HCT116 (cell line): ENCODE results near the gene ROR2. TPM values are rescaled to one million over a fixed set of nuclear protein-coding genes. Genes with fewer than 3 reads are reported as not detected.

Experiments used
- ATAC-seq: fragments of 200-7000 bp; cut with Tn5 transposase; 2 replicates; pipeline ENCODE4 v1.9.1; 2020; ENCODE audit warnings: mild to moderate bottlenecking, moderate library complexity
- BruUV-seq: library from RNA; stranded (reverse); fragments of 400-500 nt; replicated peaks from 2 replicates; lab custom pipeline; 2021; lab: Mats Ljungman, UMichigan
- CTCF ChIA-PET: fragments of 300-600 bp; sonication (Branson Sonifier 250); formaldehyde crosslinking; loops from one replicate; lab custom pipeline; 2021; ENCODE audit warnings: antibody characterized with exemption; lab: Charles Lee
- POLR2A ChIA-PET: fragments of 300-600, 350-600 bp; sonication (Branson Sonifier 250); formaldehyde crosslinking; loops from one replicate; lab custom pipeline; 2021; ENCODE audit warnings: antibody characterized with exemption; lab: Charles Lee
- RAD21 ChIA-PET, 2 experiments: fragments of 300-600 bp; sonication (Branson Sonifier 250); formaldehyde crosslinking; loops; one replicate each; lab custom pipeline; 2023; ENCODE audit warnings: low total read pairs in 2 of 2; ENCODE audit not compliant: uncharacterized antibody in 2 of 2, unreplicated experiment in 2 of 2, low non-redundant PET in 1 of 2; lab: Charles Lee
- DNase-seq: peaks from one replicate; pipeline ENCODE4 v3.0.0-alpha.2; 2010; ENCODE audit warnings: low read depth, low spot score
- H2AFZ ChIP-seq: fragments of 200-600 bp; shearing (Covaris generic), sonication (generic); 2 replicates; pipeline ENCODE4 v1.6.1; 2017; ENCODE audit warnings: low read depth, mixed run types, mixed read lengths, antibody characterized with exemption, low read length; ENCODE audit not compliant: poor library complexity, severe bottlenecking
- H3K27ac ChIP-seq: 2 replicates; pipeline ENCODE4 v1.5.1; 2012; ENCODE audit warnings: low read depth, low read length
- H3K27me3 ChIP-seq: fragments of 200-600 bp; sonication (generic); 2 replicates; pipeline ENCODE4 v1.6.1; 2016; ENCODE audit warnings: mixed run types, low read length, mixed read lengths; ENCODE audit not compliant: insufficient read depth
- H3K36me3 ChIP-seq, 2 experiments: fragments of 200-500 bp in 1 of 2; fragments of 200-600 bp in 1 of 2; sonication (Bioruptor generic) in 1 of 2; sonication (generic) in 1 of 2; 2 replicates each; pipeline versions ENCODE4 v1.5.1 to v1.6.1; 2014 to 2016; ENCODE audit warnings: low read length in 2 of 2, inconsistent platforms in 1 of 2, mixed read lengths in 1 of 2, mixed run types in 1 of 2; ENCODE audit not compliant: insufficient read depth in 2 of 2, control insufficient read depth in 1 of 2
- H3K4me1 ChIP-seq, 2 experiments: fragments of 200-600 bp in 1 of 2; sonication (generic) in 1 of 2; 2 replicates each; pipeline versions ENCODE4 v1.5.1 to v1.6.1; 2012 to 2017; ENCODE audit warnings: low read length in 2 of 2, inconsistent platforms in 1 of 2, mild to moderate bottlenecking in 1 of 2, mixed read lengths in 1 of 2, mixed run types in 1 of 2, moderate library complexity in 1 of 2; ENCODE audit not compliant: insufficient read depth in 2 of 2, control insufficient read depth in 1 of 2
- H3K4me2 ChIP-seq: fragments of 200-600 bp; sonication (generic); 2 replicates; pipeline ENCODE4 v1.6.1; 2017; ENCODE audit warnings: mixed run types, low read length, mixed read lengths
- H3K4me3 ChIP-seq, 2 experiments: fragments of 200-600 bp in 1 of 2; sonication (generic) in 1 of 2; replicated peaks in 1 of 2; 2 replicates each; pipeline ENCODE4 v1.5.1; 2011 to 2016; ENCODE audit warnings: low read length in 2 of 2, control low read depth in 1 of 2, low read depth in 1 of 2, mild to moderate bottlenecking in 1 of 2, mixed read lengths in 1 of 2, mixed run types in 1 of 2
- H3K79me2 ChIP-seq: fragments of 200-600 bp; sonication (generic); 2 replicates; pipeline ENCODE4 v1.6.1; 2017; ENCODE audit warnings: mild to moderate bottlenecking, mixed run types, low read length, moderate library complexity, mixed read lengths; ENCODE audit not compliant: insufficient read depth
- H3K9ac ChIP-seq: fragments of 200-600 bp; sonication (generic); 2 replicates; pipeline ENCODE4 v1.6.1; 2016; ENCODE audit warnings: low read length, mixed read lengths
- H3K9me2 ChIP-seq: fragments of 200-600 bp; sonication (generic), shearing (Covaris generic); 2 replicates; pipeline ENCODE4 v1.6.1; 2017; ENCODE audit warnings: mixed run types, mild to moderate bottlenecking, moderate library complexity; ENCODE audit not compliant: insufficient read depth
- H3K9me3 ChIP-seq, 2 experiments: fragments of 200-500 bp in 1 of 2; fragments of 200-600 bp in 1 of 2; sonication (Bioruptor generic) in 1 of 2; sonication (generic) in 1 of 2; 2 replicates each; pipeline ENCODE4 v1.6.1; 2014 to 2017; ENCODE audit warnings: low read length in 2 of 2, mixed read lengths in 2 of 2, inconsistent platforms in 1 of 2, low read depth in 1 of 2, mild to moderate bottlenecking in 1 of 2, mixed run types in 1 of 2, moderate library complexity in 1 of 2; ENCODE audit not compliant: control insufficient read depth in 1 of 2, insufficient read depth in 1 of 2
- H4K20me1 ChIP-seq: fragments of 200-600 bp; sonication (generic), shearing (Covaris generic); 2 replicates; pipeline ENCODE4 v1.6.1; 2017; ENCODE audit warnings: mixed run types, mild to moderate bottlenecking, moderate library complexity; ENCODE audit not compliant: insufficient read depth
- CBX3 ChIP-seq: IDR thresholded peaks from 2 replicates; pipeline ENCODE4 v1.6.1; 2012; ENCODE audit warnings: low read depth
- CTCF ChIP-seq, 3 experiments: fragments of 200-600 bp in 1 of 3; sonication (generic) in 1 of 3; IDR thresholded peaks in 2 of 3; conservative IDR thresholded peaks in 1 of 3; 2 replicates each; pipeline ENCODE4 v1.5.1; 2012 to 2017; ENCODE audit warnings: low read depth in 2 of 3, low read length in 2 of 3, antibody characterized with exemption in 1 of 3, borderline replicate concordance in 1 of 3, control low read depth in 1 of 3, mild to moderate bottlenecking in 1 of 3, mixed read lengths in 1 of 3, mixed run types in 1 of 3, moderate library complexity in 1 of 3; ENCODE audit not compliant: insufficient read depth in 1 of 3
- EZH2 ChIP-seq: fragments of 200-600 bp; sonication (generic); IDR thresholded peaks from 2 replicates; pipeline ENCODE4 v1.6.1; 2017; ENCODE audit warnings: antibody characterized with exemption, mixed run types
- JUND ChIP-seq: IDR thresholded peaks from 2 replicates; pipeline ENCODE4 v1.6.1; 2012
- POLR2A ChIP-seq: IDR thresholded peaks from 2 replicates; pipeline ENCODE4 v1.7.0; 2011; ENCODE audit warnings: borderline replicate concordance; ENCODE audit not compliant: insufficient read depth, insufficient read length; ENCODE audit errors: extremely low read depth
- SIN3A ChIP-seq: IDR thresholded peaks from 2 replicates; pipeline ENCODE4 v1.6.1; 2012; ENCODE audit warnings: low read depth
- SP1 ChIP-seq: IDR thresholded peaks from 2 replicates; pipeline ENCODE4 v1.6.1; 2012; ENCODE audit warnings: low read depth
- SRF ChIP-seq: IDR thresholded peaks from 2 replicates; pipeline ENCODE4 v1.6.1; 2012; ENCODE audit warnings: low read depth
- TCF7L2 ChIP-seq: IDR thresholded peaks from 2 replicates; pipeline ENCODE4 v1.7.0; 2011; ENCODE audit warnings: borderline replicate concordance, inconsistent platforms; ENCODE audit not compliant: insufficient read depth, insufficient read length; ENCODE audit errors: extremely low read depth
- YY1 ChIP-seq: IDR thresholded peaks from 2 replicates; pipeline ENCODE4 v1.6.1; 2011; ENCODE audit warnings: low read length, low read depth, moderate library complexity, mild to moderate bottlenecking; ENCODE audit not compliant: insufficient replicate concordance; ENCODE audit errors: extremely low read depth
- ZFX ChIP-seq: fragments of 450-650 bp; IDR thresholded peaks from 2 replicates; pipeline ENCODE4 v1.6.1; 2017
- ZNF274 ChIP-seq: fragments of 200-500 bp; sonication (Bioruptor generic); IDR thresholded peaks from 2 replicates; pipeline ENCODE4 v1.6.1; 2014; ENCODE audit warnings: mild to moderate bottlenecking, low read depth, low read length, inconsistent platforms
- intact Hi-C: fragments of 100-400 bp; cut with micrococcal nuclease; formaldehyde crosslinking; loops from 2 replicates; pipeline ENCODE4 v1.10.0; 2022
- total RNA-seq: library from RNA; stranded (reverse); gene quantifications from one replicate; pipeline ENCODE4 v1.2.1, GENCODE V29; 2021; ENCODE audit not compliant: unreplicated experiment
- TF ChIP-seq, protein P1 (sequence below): IDR thresholded peaks from 2 replicates; pipeline ENCODE4 v1.6.1; 2012
- TF ChIP-seq, protein P2 (sequence below): IDR thresholded peaks from 2 replicates; pipeline ENCODE4 v1.6.1; 2012
- TF ChIP-seq, protein P3 (sequence below): IDR thresholded peaks from 2 replicates; pipeline ENCODE4 v1.6.1; 2012; ENCODE audit warnings: low read depth

Gene ROR2
- total RNA-seq, 1 experiment from 2014 or later, result 15.7 TPM

- BruUV-seq, result no TSS peak
- no peak overlapping the region for H3K4me2 ChIP-seq
- no peaks in the 10 kb centered on the region for H3K27me3 ChIP-seq
- ChIA-PET POLR2A (no interaction called here), RAD21 (no interaction called here), CTCF (no interaction called here)
- intact Hi-C loops, result no loop called here
- H3K9ac ChIP-seq, result no peak overlapping the region
- H3K27ac ChIP-seq, result no peak overlapping the region
- no peak overlapping the region for H3K4me3 ChIP-seq
- H4K20me1 ChIP-seq, result no peaks in the 10 kb centered on the region
- no peaks in the 10 kb centered on the region for H3K4me1 ChIP-seq
- H3K9me2 ChIP-seq, result no peaks in the 10 kb centered on the region
- H2AFZ ChIP-seq, result no peak overlapping the region
- DNase-seq, result no peak
- TF ChIP-seq SP1, result no peak
- TF ChIP-seq JUND, result no peak
- TF ChIP-seq ZNF274, result no peak
- no peak for TF ChIP-seq SRF
- TF ChIP-seq, protein P1, sequence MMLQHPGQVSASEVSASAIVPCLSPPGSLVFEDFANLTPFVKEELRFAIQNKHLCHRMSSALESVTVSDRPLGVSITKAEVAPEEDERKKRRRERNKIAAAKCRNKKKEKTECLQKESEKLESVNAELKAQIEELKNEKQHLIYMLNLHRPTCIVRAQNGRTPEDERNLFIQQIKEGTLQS, result no peak
- TF ChIP-seq, protein P2, sequence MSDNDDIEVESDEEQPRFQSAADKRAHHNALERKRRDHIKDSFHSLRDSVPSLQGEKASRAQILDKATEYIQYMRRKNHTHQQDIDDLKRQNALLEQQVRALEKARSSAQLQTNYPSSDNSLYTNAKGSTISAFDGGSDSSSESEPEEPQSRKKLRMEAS, result no peak
- H3K9me3 ChIP-seq, result no peaks in the 10 kb centered on the region
- no peaks in the 10 kb centered on the region for H3K36me3 ChIP-seq
- no peaks in the 10 kb centered on the region for H3K79me2 ChIP-seq
- no peak for ATAC-seq
These were observed 387.6 kb downstream of the ROR2 start for GRCh38 chr9:91562416-91562815.

GRCh38 chr9:91560301-91560700 lies 389.7 kb downstream of the ROR2 start:
- CTCF ChIA-PET, result no interaction called here
- no peaks in the 10 kb centered on the region for H3K36me3 ChIP-seq
- no peak overlapping the region for H3K27ac ChIP-seq
- intact Hi-C loops, result no loop called here
- no peaks in the 10 kb centered on the region for H3K9me3 ChIP-seq
- no peaks in the 10 kb centered on the region for H3K9me2 ChIP-seq
- H3K79me2 ChIP-seq, result no peaks in the 10 kb centered on the region
- H3K4me1 ChIP-seq, result no peaks in the 10 kb centered on the region
- no peak overlapping the region for H3K4me3 ChIP-seq
- no peak for DNase-seq
- no peak for ATAC-seq
- no peaks in the 10 kb centered on the region for H3K27me3 ChIP-seq
- no peaks in the 10 kb centered on the region for H4K20me1 ChIP-seq
- no peak overlapping the region for H2AFZ ChIP-seq
- BruUV-seq, result no TSS peak
- H3K4me2 ChIP-seq, result no peak overlapping the region
- H3K9ac ChIP-seq, result no peak overlapping the region
- POLR2A ChIA-PET, result no interaction called here
- RAD21 ChIA-PET, result no interaction called here
- TF ChIP-seq, protein P3, sequence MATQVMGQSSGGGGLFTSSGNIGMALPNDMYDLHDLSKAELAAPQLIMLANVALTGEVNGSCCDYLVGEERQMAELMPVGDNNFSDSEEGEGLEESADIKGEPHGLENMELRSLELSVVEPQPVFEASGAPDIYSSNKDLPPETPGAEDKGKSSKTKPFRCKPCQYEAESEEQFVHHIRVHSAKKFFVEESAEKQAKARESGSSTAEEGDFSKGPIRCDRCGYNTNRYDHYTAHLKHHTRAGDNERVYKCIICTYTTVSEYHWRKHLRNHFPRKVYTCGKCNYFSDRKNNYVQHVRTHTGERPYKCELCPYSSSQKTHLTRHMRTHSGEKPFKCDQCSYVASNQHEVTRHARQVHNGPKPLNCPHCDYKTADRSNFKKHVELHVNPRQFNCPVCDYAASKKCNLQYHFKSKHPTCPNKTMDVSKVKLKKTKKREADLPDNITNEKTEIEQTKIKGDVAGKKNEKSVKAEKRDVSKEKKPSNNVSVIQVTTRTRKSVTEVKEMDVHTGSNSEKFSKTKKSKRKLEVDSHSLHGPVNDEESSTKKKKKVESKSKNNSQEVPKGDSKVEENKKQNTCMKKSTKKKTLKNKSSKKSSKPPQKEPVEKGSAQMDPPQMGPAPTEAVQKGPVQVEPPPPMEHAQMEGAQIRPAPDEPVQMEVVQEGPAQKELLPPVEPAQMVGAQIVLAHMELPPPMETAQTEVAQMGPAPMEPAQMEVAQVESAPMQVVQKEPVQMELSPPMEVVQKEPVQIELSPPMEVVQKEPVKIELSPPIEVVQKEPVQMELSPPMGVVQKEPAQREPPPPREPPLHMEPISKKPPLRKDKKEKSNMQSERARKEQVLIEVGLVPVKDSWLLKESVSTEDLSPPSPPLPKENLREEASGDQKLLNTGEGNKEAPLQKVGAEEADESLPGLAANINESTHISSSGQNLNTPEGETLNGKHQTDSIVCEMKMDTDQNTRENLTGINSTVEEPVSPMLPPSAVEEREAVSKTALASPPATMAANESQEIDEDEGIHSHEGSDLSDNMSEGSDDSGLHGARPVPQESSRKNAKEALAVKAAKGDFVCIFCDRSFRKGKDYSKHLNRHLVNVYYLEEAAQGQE, result no peak
- TF ChIP-seq CTCF (IDR thresholded peaks at IDR 0.05 in 2 of 3, conservative IDR thresholded peaks at IDR 0.05 in 1 of 3; ENCODE audit: borderline replicate concordance in 1 of 3, insufficient read depth in 1 of 3, low read depth in 2 of 3, low read length in 2 of 3) (no peak), CBX3 (no peak), SP1 (no peak), SIN3A (no peak), TCF7L2 (no peak), EZH2 (no peak), SRF (no peak), ZFX (no peak), JUND (no peak), YY1 (no peak), POLR2A (no peak)
- TF ChIP-seq, protein P1, result no peak
